ENCODE data around the gene TMEM235. TPM values are rescaled to one million over a fixed set of nuclear protein-coding genes. Genes with fewer than 3 reads are reported as not detected.

TMEM235 gene
- polyA plus RNA-seq, 3 donors, result not detected

DNA sequence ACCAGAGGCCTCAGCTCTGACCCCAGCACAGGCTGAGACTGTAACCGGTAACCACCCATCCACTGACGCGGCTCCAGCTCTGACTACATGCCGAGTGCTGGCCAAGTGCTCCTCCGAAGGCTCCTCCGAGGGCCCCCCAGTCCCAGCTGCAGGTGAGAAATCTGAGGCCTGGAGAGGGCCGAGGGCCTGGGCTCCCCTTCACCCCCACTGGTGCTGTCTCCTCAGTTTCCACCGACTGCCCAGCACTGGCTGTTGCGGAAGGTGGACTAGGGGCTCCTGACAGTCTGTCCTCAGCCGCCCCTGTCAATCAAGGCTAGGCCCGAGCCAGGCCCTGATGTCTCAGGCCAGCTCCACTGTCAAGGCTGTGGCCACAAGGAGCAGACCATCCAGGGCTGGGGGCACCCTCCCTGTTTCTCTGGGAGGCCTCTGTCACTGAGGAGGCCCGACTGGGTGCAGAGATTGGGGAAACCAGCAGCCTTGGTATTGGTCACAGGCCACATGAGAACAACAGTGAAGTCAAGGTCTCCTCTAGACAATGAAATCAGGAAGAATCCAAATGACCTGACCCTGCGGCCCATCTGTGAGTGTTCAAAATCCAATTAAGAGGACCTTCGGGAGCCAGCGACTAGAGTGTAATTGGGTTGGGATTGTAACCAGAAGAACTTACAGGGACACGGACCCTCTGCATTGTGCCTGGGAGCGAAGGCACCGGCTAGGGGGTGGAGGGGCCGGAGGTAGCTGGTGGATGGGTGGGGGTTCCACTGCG lies 5.1 kb downstream of the TMEM235 start:
- DNase-seq (ENCODE audit: low read depth in 3 of 3, low spot score in 2 of 3), result no peak

DNA sequence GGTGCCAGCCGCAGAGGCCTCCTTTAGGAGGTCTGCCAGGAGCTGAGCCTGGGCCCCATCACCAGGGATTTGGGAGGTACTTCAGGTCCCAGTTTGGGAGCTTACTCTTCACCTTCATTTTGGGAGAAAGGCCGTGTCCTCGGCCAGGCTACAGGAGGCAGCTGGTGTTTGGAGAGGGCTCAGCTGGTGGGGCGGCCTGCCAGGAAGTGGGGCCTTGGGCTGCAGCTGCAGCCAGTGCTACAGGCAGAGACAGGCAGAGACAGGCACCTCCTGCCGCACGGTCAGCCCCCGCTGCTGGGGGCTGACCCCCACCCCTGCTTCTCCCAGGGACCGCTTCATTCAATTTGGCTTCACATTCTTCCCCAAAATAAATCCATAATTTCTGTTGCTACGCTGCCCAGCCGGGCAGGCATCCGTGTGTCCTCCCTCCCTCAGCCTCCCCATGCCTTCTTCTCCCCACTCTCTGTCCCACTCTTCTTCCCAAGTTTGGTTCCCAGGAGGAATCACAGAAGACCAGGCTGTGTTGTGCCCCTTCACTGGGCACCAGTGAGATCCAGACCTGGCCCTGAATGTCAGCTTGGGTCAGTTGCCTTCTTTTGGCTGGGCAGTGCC lies 6.1 kb downstream of the TMEM235 start:
- no peak for DNase-seq (ENCODE audit: low read depth in 3 of 3, low spot score in 2 of 3)

DNA sequence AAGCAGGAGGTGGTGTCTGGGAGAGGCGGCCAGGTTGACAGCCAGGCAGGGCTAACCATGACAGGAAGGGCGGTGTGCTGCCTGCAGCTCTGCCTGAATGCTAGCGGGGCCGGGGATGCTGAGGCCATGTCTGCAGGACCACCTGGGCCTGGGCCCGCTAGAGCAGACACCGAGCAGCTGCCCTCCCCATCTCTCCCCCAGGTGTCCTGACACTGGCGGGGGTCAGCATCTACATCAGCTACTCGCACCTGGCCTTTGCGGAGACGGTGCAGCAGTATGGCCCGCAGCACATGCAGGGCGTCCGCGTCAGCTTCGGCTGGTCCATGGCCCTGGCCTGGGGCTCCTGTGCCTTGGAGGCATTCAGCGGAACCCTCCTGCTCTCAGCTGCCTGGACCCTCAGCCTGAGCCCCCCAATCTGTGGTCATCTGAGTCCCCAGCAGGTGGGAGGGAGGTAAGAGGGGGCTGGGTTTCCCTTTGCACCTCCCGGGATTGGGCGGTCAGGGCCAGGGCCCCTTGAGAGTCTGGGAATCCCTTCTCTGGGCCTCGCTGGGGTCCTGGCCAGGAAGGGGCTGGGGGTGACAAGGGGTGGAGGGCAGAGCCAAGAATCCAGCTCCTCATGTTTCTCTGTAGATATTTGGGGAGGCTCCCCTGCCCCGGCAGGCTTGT lies 7.5 kb downstream of the TMEM235 start:
- no peak for DNase-seq (ENCODE audit: low read depth in 3 of 3, low spot score in 2 of 3)

DNA sequence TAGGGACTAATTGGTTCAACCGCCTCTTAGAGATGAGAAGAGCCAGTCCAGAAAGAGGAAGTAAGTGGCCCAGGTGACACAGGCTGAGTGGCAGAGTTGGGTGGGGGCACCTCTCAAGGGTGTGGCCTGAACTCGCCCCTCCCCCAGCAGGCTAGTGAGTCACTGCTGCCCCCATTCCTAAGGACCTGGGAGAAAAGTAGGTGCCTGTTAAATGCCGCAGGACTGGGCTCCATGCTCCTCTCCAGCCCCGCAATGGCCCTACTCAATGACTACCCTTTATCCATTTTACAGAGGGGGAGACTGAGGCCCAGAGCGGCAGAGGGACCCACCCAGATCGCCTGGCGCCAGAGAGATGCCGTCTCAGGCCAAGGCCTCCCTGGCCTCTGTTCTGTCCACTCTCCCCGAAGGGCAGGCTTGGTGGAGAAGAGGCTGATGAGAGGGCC lies 8.1 kb downstream of the TMEM235 start:
- no peak for DNase-seq (ENCODE audit: low read depth in 3 of 3, low spot score in 2 of 3)

DNA sequence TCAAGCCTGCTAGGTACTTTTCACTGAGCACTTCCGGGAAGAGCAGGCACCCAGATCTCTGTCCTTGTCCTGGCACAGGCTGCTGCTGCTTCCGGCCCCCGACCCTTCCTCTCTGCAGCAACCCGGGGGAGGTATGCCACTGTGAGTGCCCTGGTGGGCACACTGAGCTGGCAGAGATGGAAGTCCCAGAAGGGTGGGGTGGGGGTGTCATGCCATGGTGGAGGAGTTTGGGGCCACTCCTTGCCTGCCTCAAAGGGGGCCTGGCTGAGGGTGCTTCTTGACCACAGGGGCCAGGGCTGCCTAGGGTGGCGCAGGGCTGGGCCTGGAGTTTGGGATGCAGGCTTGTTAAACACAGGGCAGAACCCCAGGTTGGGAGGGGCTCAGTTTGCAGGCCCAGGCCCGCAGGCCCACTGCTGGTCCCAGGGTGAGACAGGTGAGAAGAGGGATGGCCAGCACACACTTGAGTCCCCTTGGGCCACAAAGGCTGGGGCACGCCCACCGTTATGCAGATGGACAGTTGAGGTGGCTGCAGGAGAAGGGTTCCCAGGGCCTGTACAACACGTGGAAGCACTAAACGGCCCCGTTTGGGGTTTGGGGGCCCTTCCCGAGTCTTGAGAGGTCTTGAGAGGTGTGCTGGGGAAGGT lies 8.7 kb downstream of the TMEM235 start:
- DNase-seq (ENCODE audit: low read depth in 3 of 3, low spot score in 2 of 3), result no peak

DNA sequence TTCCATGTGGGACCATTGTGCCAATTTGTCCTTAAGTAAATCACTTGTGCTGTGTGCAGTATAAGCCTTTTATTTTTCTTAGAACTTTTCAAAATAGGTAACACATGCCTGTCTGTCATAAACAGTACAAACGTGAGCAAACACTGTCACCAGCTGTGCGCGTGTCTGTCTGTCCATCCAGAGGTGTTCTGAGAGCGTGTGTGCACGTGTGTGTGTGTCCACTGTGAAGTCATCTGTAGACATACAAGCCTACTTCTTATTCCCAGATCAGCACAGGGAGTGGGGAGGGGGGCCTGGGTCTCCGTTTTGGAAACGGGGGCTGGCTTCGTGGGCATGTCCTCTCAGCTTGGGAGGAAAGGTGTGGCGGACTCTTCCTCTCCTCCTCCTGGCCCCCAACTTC lies 9.4 kb downstream of the TMEM235 start:
- no peak for DNase-seq (ENCODE audit: low read depth in 3 of 3, low spot score in 2 of 3)

DNA sequence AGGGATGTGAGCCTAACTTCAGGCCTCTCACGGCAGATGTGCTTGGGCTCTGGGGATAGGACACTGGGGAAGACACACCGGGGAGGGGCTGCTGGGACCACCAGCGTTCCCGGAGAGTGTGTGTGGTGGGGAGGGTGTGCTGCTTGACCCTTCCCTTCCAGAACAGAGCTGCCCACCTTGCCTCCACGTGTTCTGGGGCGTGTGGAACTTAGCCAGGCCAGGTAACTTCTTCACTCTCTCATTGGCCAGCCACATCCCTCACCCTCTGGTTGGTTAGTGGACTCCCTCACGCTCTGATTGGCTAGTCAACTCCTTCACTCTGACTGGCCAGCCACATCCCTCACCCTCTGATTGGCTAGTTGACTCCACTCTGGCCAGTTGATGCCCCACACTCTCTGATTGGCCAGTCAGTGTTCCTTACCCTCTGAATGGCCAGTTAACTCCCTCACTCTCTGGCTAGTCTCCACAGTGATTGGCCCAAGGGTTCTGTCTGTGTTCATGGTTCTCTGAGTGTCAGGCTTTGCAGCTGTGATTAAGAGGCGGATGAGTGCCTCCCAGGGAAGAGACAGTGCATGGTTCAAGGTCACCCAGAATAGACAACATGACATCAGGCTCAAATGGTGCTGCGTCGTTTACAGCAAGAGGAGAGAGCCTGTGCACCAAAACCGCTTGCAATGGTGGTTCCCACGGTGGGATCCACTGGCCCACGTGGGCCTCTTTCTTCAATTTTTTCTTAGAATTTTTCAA lies 10.0 kb downstream of the TMEM235 start:
- no peak for DNase-seq (ENCODE audit: low read depth in 3 of 3, low spot score in 2 of 3)

DNA sequence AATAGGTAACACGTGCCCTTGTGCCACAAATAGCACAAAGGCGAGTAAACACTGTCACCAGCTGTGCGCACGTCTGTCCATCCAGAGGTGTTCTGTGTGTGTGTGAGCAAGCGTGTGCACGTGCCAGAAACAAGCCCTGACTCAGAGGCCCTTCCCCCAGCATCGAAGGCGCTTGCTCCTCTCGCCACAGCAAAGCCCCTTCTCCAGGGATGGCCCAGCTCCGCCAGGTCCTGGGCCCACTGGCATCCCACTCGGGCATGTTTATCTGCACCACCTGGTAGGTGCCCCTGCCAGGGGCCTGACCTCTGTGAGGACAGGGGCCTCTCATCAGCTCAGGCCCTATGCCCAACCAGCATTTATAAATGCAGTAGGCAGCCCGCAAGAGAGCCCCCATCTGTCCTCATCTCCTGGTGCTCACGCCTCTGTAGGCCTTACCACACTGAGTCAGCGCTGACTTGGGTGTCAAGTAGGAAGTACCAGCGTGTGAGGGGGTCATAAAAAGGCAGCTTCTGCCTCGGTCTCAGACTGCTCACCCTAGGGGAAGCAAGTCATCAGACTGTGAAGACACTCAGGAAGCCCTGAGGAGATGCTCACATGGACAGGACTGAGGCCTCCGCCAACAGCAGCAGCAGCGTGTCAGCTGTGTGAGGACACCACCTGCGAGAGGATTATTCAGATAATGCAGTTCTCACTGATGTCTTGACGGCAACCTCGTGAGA lies 10.8 kb downstream of the TMEM235 start:
- no peak for DNase-seq (ENCODE audit: low read depth in 3 of 3, low spot score in 2 of 3)

DNA sequence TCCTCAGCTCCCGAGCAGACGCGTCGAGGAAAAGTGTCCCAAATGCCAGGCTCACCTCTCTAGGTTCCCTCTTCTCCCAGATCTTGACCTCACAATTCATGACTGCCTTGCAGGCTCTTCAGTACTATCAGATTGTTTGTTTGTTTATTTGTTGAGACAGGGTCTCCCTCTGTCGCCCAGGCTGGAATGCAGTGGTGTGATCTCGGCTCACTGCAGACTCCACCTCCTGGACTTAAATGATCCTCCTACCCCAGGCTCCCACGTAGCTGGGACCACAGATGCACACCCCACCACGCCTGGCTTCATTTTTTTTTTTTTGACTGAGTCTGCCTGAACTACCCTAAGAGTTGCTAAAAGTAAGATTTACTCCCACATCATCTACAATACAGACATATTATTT lies 15.9 kb downstream of the TMEM235 start:
- DNase-seq (ENCODE audit: low read depth in 3 of 3, low spot score in 2 of 3), result no peak

DNA sequence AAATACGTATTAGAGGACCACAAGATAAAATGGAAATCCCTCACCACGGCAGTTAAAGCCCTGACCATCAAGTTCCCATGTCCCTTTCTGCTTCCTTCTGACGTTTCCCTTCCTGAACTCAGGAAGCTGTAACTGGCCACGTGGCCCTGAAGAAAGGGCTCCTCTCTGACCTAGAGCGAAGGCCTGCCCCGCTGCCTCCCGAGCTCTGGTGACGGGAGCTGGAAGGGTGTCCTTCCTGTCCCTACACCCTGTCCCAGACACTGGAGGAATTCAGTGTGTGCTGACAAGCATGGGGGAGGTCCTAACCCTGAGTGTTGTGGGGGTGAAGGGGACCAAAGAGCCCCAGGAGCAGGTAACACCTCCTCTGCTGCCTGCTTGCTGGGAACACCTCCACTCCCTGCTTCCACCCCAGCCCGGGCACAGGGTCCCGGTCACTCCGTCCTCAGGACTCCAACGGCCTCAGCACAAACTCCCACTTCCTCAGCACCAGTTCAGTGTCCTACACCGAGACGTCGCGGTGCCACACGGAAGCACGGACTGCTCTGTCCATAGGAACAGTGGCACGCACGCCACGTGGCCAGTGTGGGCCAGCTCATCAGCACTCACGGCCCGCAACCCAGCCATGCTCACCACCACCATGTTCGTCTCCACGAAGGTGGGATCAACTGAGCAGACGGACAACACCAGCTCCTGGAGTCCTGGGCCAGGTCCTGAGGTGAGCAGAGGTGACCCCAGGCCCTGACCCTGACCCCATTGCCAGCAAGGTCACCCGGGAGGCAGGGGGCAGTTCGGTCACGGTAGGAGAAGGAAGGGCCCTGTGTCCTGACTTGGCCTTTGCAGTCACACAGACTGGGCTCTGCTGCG lies 16.9 kb downstream of the TMEM235 start:
- no peak for DNase-seq (ENCODE audit: low read depth in 3 of 3, low spot score in 2 of 3)

DNA sequence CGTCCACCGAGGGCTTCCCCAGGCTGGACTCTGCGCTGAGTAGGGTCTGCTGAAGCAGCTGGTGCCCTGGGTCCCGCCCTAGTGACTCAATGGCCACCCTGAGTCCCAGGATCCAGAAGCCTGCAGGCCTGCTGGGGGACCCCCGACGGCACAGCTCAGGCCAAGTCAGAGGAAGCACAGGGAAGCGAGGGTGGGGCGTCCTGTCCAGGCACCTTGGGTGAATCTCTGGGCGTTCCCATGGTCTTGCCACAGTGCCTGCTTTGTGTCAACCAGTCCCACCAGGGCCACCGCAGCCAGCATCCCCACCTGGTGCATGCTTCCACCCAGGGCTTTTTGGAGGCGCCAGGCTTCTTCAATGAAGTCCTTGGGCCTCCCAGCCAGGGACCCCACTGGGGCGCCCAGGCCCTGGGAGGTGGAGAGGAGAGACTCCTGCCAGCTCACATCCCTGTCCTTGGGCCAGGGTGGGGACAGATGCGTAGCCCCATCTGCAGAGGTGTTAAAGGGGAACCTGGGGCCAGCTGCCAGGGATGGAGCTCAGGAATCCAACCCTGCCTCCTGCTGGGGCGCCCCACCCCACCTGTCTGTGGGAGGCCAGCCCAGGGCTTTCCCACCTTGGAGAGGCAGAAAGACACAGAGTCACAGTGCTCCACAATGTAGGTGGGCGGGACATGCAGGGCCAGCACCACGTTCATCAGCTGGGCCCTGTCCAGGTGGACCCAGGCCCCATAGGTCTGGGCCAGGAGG lies 17.8 kb downstream of the TMEM235 start:
- no peak for DNase-seq (ENCODE audit: low read depth in 3 of 3, low spot score in 2 of 3)

DNA sequence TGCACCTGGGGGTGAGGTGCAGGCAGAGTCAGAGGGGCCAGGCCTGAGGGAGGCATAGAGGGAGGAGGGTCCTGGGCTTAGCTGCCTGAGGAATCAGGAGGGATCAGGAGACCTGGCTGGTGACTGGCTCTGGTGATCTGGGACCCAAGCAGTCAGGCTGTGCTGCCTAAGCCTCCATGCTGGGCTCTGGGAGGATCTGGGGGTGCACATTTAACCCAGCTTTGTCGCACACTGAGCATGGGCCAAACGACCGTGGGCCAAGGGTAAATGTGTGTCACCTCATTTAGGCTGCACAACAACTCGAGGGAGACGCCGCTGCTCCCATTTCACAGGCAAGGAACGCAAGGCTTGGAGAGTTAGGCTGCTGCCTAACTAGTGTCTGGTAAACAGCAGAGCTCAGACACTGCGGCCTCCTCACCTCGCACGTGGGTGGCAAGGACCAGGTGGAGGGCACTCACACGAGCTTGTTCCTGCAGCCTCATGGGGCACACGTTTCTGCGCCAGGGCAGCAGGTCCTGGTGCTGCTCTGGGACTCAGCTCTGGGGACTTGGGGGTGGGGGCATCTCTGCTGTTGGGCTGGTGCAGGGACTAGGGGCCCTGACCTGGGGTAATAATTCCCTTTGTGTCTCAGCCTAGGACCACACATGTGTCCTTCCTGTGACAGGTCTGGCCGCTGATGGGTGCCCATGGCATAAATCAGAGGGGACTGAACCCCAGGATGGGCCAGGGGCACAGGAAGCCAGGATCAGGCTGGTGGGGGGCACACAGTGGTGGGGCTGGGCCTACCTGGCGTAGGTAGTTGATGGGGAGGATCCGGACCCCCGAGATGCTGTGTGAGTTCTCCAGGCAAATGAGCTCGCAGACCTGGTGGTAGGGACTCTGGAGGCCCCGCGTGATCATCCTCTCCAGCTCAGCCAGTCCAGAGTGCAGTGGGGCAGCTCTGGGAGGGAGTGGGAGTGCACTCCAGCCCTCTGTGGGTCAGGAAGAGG lies 18.7 kb downstream of the TMEM235 start:
- DNase-seq (ENCODE audit: low read depth in 3 of 3, low spot score in 2 of 3), result no peak

DNA sequence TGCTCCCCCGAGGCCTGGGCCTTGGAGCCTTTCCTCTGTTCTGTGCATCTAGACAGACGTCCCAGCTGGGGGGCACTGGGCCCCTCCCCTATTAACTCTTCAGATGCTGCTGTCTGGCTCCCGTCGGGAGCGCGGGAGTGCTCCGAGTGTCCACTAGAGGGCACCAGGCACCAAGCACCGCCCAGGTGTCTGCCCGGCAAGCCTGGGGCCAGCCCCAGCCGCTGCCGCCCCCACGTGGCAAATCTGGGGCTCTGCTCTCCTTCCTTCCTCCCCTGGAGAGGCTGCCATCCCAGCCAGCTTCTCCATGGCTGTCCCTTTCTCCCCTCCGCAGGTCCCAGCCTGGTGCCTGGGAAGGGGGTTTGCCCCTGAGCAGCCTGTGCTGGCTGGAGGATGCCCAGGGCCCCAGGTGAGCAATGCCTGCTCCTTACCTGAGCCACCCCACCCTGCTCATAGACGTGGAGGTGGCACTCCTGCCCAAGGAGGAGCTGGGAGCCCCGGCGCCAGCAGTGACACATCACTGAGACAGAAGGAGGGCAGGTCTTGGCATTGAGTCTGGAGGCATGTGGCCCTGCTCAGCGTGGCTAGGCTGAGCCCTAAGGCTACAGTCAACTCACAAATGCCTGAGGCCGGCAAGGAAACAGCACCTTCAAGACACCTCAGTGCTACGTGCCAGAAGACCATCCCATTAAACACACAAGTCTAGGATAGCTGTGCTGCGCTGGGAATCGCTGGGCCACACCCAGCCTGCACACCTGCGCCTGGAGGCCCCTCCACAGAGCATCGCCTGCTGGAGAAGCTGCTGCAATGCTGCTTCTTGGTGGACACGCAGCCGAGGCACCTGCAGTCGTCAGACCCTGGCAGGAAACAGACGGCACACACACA lies 19.7 kb downstream of the TMEM235 start:
- no peak for DNase-seq (ENCODE audit: low read depth in 3 of 3, low spot score in 2 of 3)

DNA sequence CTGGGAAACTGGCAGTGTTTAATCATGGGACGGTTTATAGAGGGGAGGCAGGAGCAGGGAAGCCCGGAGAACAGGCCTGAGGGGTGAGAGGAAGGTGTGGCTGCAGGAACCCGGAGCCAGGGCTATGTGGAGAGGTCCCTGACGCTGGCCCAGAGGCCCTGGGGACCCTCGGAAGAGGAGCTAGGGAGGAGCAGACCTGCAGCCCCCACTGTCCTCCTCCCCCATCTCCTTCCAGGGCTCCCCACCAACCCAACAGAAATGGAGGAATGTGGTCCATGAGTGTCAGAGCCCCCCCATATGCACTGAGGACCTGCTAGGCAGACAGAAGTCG lies 20.3 kb downstream of the TMEM235 start:
- DNase-seq (ENCODE audit: low read depth in 3 of 3, low spot score in 2 of 3), result no peak

DNA sequence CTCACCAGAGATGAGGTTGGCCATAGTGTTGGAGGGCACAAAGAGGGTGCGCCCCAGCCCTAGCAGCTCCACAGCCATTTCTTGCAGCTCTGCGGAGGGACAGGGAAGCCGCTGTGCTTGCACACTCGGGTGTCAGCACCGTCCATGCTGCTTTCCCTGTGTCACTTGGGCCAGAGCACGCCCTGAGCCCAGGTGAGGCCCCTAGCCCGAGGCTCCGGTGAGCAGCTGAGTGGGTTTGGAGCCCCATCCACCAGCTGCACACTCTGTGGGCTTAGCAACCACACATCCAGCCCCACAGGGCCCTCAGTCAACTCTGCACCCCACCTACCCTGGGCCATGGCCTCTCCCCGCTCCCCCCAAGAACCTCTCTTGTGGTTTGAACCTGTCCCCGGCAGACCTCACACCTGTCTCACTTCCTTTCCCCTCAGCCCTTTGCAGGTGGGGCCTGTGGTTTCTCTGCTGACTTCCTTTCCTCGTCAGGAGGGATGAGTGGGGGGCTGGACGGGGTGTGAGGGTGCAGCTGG lies 20.7 kb downstream of the TMEM235 start:
- DNase-seq (ENCODE audit: low read depth in 3 of 3, low spot score in 2 of 3), result no peak
